Suprapubic skin (tissue), 3 donors: ENCODE data around the gene GRIA1.

ENCODE experiments used
- POLR2A ChIP-seq, 2 donors: fragments of 450-650 bp; IDR thresholded peaks; one replicate each; pipeline ENCODE4 v1.6.1; 2017; ENCODE audit warnings: antibody characterized with exemption in 2 of 2, mild to moderate bottlenecking in 2 of 2, moderate library complexity in 2 of 2
- TF ChIP-seq, protein P1 (sequence below), 2 donors: fragments of 200-600 bp in 1 of 2; fragments of 450-650 bp in 1 of 2; sonication (generic) in 1 of 2; IDR thresholded peaks; one replicate each; pipeline ENCODE4 v1.5.1; 2016 to 2019; ENCODE audit warnings: antibody characterized with exemption in 2 of 2, mild to moderate bottlenecking in 1 of 2, moderate library complexity in 1 of 2

GRCh38 chr5:153704110-153704509, 213.6 kb downstream of the GRIA1 start:
- TF ChIP-seq, protein P1, sequence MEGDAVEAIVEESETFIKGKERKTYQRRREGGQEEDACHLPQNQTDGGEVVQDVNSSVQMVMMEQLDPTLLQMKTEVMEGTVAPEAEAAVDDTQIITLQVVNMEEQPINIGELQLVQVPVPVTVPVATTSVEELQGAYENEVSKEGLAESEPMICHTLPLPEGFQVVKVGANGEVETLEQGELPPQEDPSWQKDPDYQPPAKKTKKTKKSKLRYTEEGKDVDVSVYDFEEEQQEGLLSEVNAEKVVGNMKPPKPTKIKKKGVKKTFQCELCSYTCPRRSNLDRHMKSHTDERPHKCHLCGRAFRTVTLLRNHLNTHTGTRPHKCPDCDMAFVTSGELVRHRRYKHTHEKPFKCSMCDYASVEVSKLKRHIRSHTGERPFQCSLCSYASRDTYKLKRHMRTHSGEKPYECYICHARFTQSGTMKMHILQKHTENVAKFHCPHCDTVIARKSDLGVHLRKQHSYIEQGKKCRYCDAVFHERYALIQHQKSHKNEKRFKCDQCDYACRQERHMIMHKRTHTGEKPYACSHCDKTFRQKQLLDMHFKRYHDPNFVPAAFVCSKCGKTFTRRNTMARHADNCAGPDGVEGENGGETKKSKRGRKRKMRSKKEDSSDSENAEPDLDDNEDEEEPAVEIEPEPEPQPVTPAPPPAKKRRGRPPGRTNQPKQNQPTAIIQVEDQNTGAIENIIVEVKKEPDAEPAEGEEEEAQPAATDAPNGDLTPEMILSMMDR (IDR thresholded peaks at IDR 0.05): no peak
- TF ChIP-seq POLR2A (IDR thresholded peaks at IDR 0.05): no peak
